Activated naive CD4-positive, alpha-beta T cell treated with Interleukin-2 at 50 U/mL for 16 hours (primary cell): Measurements from ENCODE around the gene WASHC1.
A peak's percentile ranks its signal among the peaks of the same experiment; 100 is the strongest.
"Not testable (repeated sequence)": the region's sequence is repeated elsewhere in the genome, so short reads cannot be mapped to it uniquely, and the experiment has no call there.

Experiments
- DNase-seq: peaks from one replicate; pipeline ENCODE4 v3.0.0-alpha.2; 2020

The WASHC1 gene

DNA sequence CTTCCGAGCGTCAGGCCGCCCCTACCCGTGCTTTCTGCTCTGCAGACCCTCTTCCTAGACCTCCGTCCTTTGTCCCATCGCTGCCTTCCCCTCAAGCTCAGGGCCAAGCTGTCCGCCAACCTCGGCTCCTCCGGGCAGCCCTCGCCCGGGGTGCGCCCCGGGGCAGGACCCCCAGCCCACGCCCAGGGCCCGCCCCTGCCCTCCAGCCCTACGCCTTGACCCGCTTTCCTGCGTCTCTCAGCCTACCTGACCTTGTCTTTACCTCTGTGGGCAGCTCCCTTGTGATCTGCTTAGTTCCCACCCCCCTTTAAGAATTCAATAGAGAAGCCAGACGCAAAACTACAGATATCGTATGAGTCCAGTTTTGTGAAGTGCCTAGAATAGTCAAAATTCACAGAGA is at the start of gene WASHC1:
WASHC1 (minus strand) TSS at position 101 of the 400 bp plus-strand sequence. CDS start 4,457 bp downstream, outside the sequence.
- DNase-seq, result not testable (repeated sequence)

- not testable (repeated sequence) for DNase-seq
Observed at GRCh38 chr9:78333-78732, 49.1 kb upstream of the WASHC1 start.

DNA sequence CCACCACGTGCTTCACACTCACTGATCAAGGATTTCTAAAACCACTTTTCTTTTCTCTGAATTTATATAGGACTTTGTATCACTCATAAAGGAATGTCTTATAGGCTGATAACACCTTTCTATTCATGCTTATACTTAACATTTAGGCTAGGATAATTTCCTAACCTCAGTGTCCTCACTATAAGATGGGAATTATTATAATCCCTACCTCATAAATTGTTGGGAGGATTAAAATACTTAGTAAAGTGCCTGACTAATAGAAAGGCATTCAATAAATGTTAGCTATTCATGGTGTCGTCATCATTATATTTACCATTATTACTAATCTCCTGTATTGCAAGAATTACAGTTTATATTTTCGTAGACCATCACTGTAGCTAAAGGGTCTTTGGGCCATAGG is 47.1 kb upstream of the WASHC1 start:
- not testable (repeated sequence) for DNase-seq

- not testable (repeated sequence) for DNase-seq
Observed at GRCh38 chr9:73900-74525, 44.8 kb upstream of the WASHC1 start.

DNA sequence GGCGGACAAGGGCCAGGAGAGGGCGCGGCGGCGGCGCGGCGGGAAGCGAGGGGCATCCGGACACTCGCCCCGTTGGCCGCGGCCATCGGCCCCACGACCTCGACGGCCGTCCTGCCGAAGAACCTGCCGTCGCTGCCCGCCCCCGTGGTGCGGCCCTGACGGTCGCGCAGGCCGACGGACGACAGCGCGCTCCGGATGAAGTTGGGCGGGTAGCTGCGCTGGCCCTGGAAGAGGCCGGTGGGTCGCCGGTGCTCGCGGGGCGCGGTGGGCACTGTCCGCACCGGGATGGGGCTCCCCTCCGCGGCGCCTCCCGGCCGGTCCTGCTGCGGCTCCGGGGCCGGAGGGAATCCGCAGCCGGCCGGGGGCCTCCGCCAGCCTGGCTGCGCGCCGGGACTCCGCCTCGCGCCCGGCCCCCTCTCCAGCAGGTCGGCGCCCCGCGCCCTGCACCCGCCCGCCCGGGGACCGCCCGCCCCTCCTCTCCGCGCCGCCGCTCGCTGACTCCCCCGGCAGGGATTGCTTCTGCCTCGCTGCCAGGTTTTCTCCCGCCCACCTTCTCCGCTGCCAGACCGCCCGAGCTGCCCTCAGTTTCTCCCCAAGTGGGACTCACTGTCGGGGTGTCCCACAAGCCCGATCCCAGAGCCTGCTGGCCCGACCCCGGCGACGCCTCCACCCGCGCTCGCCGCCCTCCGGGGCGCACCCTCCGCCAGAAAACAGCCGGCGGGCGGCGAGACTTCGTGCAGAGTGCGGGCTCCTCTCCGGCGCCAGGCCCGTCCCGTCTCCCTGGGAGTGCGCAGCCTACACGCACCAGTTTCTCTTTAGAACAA is 44.0 kb upstream of the WASHC1 start:
- peak; percentile 16 for DNase-seq

- peak; percentile 36 for DNase-seq
Observed at GRCh38 chr9:63031-63629, 33.9 kb upstream of the WASHC1 start.

- DNase-seq, result not testable (repeated sequence)
Observed at GRCh38 chr9:52678-53077, 23.4 kb upstream of the WASHC1 start.

GRCh38 chr9:48190-48842 is 19.1 kb upstream of the WASHC1 start:
- DNase-seq, result not testable (repeated sequence)

- DNase-seq, result not testable (repeated sequence)
Observed at GRCh38 chr9:46639-47271, 17.5 kb upstream of the WASHC1 start.

DNA sequence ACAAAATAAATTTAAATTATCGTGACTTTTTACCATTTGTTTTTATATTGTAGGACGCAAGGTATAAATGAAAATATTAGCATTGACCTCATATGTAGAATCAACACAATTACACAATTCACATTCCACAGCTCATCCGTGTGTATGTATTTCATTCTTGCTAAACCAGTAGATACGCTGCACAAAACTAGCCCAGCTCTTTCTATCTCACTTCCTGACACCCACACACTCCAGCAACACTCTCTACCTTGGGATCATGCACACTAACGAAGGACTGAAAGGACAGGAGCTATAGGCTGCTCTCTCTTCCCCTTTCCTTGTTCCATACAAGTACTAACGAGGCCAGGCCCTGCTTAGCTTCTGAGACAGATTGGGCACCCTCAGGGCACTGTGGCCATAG is 16.9 kb upstream of the WASHC1 start:
- DNase-seq, result not testable (repeated sequence)

DNA sequence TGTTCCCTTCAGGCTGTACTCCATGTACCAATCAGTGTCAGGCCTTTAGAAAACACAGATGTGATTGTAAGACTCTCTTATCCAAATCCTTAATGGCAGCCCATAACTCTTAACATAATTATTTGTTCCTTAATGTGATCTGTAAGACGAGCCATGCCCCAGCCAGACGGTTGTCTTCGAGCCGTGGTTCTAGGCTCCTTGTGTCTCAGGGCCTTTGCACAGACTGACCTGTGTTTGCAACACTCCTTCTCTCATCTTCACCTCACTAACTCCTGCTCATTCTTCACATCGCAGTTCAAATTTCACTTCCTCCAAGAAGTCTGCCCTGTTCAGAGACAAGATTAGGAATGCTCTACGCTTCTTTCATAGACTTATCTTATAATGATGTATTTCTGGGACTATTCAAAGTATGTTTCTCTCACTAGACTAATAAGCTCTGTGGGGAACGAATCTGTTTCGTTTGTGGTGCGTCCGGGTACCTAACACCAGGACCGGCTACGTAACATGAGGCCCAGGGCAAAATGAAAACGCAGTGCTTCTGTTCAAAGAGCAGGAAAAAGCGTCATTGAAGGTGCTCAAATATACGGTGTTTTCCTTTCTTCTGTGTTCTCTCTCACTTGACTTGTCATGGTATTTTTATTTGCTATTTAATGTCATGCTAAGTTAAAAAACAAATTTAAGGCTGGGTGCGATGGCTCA is 16.1 kb upstream of the WASHC1 start:
- not testable (repeated sequence) for DNase-seq

DNA sequence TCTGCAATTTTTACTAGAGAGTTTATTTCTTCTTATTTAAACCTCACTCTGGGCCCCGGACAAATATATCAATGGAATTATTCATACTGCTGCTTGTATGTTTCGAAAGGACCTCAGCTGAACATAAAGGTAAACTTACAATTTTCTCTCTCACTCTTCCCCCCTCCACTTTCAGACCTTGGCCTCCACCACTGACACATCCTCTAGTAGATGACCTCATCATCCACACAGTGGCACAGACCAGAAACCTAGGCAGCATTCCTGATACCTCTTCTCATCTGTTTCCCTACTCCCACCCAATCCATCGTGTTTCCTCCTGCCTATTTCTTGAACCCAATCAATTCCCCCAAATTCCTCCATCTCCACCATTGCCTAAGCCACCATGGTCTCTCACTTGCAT is 15.2 kb upstream of the WASHC1 start:
- DNase-seq, result not testable (repeated sequence)

- DNase-seq, result not testable (repeated sequence)
Observed at GRCh38 chr9:43636-44035, 14.4 kb upstream of the WASHC1 start.

DNA sequence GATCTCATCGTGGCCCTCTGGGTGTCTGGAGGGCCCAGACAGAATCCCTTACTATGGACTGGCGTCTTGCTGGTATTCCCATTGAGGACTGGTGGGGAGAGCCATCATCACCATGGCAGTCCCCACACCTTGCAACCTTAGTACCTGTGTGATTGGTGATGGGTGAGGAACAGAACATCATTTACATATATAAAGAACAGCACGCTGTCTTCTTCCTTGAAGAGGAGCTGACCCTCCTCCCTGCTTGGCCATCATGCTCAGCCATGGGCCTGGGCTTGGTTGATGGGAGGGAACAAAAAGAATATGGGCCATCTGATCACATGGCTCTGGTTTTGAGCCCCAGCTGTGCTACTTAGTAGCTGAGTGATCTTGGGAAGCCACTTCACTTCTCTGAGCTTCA is 13.9 kb upstream of the WASHC1 start:
- not testable (repeated sequence) for DNase-seq

DNA sequence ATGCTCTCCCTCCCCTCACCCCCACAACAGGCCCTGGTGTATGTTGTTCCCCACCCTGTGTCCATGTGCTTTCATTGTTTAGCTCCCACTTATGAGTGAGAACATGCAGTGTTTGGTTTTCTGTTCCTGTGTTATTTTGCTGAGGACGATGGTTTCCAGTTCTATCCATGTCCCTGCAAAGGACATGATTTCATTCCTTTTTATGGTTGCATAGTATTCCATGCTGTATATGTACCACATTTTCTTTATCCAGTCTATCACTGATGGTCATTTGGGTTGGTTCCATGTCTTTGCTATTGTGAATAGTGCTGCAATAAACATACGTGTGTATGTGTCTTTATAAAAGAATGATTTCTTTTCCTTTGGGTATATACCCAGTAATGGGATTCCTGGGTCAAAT is 12.6 kb upstream of the WASHC1 start:
- DNase-seq, result not testable (repeated sequence)

GRCh38 chr9:41261-41676 is 12.0 kb upstream of the WASHC1 start:
- DNase-seq, result not testable (repeated sequence)

GRCh38 chr9:32308-32707 is 3.1 kb upstream of the WASHC1 start:
- DNase-seq, result not testable (repeated sequence)

GRCh38 chr9:28775-29174 is 481 bp downstream of the WASHC1 start:
- DNase-seq, result not testable (repeated sequence)

DNA sequence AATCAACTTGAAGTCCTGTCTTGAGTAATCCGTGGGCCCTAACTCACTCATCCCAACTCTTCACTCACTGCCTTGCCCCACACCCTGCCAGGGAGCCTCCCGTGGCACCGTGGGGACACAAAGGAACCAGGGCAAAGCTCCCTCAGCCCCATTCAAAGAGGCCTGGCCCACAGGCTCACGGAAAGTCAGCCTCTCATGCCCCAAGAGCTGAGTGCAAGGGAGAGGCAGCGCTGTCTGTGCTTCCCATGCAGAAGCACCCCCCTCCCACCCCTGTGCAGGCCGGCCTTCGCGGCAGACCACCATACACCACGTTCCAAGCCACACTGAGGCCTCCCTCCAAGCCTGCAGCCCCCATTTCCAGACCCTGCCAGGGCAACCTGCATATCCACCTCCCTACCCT is 7.6 kb downstream of the WASHC1 start:
- not testable (repeated sequence) for DNase-seq

- DNase-seq, result not testable (repeated sequence)
Observed at GRCh38 chr9:16875-17274, 12.4 kb downstream of the WASHC1 start.

DNA sequence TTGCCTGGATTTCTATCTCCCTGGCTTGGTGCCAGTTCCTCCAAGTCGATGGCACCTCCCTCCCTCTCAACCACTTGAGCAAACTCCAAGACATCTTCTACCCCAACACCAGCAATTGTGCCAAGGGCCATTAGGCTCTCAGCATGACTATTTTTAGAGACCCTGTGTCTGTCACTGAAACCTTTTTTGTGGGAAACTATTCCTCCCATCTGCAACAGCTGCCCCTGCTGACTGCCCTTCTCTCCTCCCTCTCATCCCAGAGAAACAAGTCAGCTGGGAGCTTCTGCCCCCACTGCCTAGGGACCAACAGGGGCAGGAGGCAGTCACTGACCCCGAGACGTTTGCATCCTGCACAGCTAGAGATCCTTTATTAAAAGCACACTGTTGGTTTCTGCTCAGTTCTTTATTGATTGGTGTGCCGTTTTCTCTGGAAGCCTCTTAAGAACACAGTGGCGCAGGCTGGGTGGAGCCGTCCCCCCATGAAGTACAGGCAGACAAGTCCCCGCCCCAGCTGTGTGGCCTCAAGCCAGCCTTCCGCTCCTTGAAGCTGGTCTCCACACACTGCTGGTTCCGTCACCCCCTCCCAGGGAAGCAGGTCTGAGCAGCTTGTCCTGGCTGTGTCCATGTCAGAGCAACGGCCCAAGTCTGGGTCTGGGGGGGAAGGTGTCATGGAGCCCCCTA is 15.0 kb downstream of the WASHC1 start:
- not testable (repeated sequence) for DNase-seq
